ENCODE results near the gene CNTN4. TPM values are rescaled to one million over a fixed set of nuclear protein-coding genes. Genes with fewer than 3 reads are reported as not detected.

Gene CNTN4
- total RNA-seq, 1 donor from 2014 or later, result 48.3 TPM

DNA sequence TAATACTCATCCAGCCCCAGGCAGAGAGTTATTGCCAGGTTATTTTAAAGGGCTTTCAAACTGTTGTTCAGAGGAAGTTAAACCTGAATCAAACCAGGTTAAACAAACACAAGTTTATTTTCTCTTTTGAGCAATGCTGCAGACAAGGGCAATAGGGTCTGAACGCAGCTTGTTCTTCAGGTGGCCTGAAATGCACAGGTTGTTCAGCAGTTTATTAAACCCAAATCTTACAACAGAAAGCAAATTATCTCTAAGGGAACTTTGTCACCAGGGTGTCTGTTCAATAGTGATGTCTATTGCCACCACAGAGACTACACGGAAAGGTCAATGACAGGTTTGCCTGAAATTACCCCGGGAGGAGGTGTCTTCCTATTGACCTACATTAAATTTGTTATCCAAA is 877.5 kb downstream of the CNTN4 start:
- Mint-ChIP-seq H3K27me3 (ENCODE audit: unreplicated experiment) (no peaks in the 10 kb centered on the region), H3K4me3 (ENCODE audit: unreplicated experiment) (no peak overlapping the region), H3K4me1 (ENCODE audit: unreplicated experiment) (no peaks in the 10 kb centered on the region), H3K27ac (ENCODE audit: unreplicated experiment) (no peak overlapping the region), H3K36me3 (ENCODE audit: unreplicated experiment) (no peaks in the 10 kb centered on the region), H3K9me3 (ENCODE audit: unreplicated experiment) (peaks cover 7% of the 10 kb centered on the region)
- TF ChIP-seq, protein P1, sequence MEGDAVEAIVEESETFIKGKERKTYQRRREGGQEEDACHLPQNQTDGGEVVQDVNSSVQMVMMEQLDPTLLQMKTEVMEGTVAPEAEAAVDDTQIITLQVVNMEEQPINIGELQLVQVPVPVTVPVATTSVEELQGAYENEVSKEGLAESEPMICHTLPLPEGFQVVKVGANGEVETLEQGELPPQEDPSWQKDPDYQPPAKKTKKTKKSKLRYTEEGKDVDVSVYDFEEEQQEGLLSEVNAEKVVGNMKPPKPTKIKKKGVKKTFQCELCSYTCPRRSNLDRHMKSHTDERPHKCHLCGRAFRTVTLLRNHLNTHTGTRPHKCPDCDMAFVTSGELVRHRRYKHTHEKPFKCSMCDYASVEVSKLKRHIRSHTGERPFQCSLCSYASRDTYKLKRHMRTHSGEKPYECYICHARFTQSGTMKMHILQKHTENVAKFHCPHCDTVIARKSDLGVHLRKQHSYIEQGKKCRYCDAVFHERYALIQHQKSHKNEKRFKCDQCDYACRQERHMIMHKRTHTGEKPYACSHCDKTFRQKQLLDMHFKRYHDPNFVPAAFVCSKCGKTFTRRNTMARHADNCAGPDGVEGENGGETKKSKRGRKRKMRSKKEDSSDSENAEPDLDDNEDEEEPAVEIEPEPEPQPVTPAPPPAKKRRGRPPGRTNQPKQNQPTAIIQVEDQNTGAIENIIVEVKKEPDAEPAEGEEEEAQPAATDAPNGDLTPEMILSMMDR (IDR thresholded peaks at IDR 0.05), result no peak
- DNase-seq (ENCODE audit: extremely low spot score, unreplicated experiment), result no peak

DNA sequence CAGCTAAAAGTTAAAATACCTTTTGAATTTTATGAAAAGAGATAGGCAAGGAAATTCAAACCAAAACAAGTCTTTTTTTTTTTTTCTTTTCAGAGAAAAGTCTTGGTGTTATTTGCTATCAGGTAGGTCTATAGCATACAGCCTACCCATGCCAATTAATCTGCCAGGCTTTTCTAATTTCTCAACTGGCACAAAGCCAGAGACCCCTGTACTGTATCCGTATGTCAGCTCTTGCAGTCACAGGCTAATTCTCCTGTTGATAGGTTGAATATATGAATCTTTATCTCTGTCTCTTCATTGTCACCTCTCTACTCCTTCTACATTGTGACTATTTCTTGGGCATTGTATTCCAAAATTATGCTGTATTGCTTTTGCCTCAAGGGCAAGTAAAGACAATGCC is 878.1 kb downstream of the CNTN4 start:
- H3K4me3 Mint-ChIP-seq (ENCODE audit: unreplicated experiment), result no peak overlapping the region

DNA sequence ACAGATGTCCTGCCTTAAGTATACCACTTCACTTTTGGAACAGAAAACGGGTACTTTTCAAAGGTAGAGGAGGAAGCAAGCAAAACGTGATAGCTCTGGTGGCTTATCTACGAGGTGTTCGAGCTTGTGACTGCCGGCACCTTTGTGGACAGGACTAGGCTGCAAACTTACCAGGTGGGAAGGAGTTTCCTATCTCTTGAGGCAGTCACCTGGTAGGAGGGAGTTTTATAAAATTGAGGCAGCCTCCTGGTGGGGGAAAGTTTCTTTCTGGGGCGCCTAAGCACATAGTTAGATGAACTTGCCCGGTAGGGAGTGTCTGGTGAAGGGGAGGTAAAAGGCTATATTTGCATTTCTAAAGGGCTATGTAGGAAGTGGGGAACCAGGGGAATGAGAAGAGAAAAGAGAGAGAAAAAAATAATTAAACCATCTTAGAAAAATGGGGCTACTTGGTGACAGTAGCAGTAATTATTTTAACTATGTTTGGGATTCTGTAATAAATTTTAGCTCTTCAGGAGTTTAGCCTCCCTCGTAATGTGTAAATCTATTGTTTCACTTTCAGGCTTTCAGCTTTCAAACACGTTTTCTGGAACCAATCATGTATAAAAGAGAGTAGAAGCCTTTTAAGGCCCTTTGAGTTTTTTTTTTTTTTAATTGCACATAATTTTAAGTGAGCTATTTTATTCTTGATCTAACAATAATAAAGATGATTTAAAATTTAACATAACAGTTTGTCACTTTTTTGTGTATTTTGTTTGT is 880.5 kb downstream of the CNTN4 start:
- Mint-ChIP-seq H3K27ac (ENCODE audit: unreplicated experiment) (no peak overlapping the region), H3K36me3 (ENCODE audit: unreplicated experiment) (no peaks in the 10 kb centered on the region), H3K4me1 (ENCODE audit: unreplicated experiment) (no peaks in the 10 kb centered on the region), H3K27me3 (ENCODE audit: unreplicated experiment) (no peaks in the 10 kb centered on the region), H3K4me3 (ENCODE audit: unreplicated experiment) (no peak overlapping the region), H3K9me3 (ENCODE audit: unreplicated experiment) (peaks cover 7% of the 10 kb centered on the region)
- TF ChIP-seq, protein P1 (IDR thresholded peaks at IDR 0.05), result no peak
- no peak for DNase-seq (ENCODE audit: extremely low spot score, unreplicated experiment)

More for the DNA sequence above, 878.1 kb downstream of the CNTN4 start:
- Mint-ChIP-seq H3K27ac (ENCODE audit: unreplicated experiment) (no peak overlapping the region), H3K9me3 (ENCODE audit: unreplicated experiment) (peaks cover 7% of the 10 kb centered on the region), H3K27me3 (ENCODE audit: unreplicated experiment) (no peaks in the 10 kb centered on the region), H3K4me1 (ENCODE audit: unreplicated experiment) (no peaks in the 10 kb centered on the region), H3K36me3 (ENCODE audit: unreplicated experiment) (no peaks in the 10 kb centered on the region)
- DNase-seq (ENCODE audit: extremely low spot score, unreplicated experiment), result no peak
- TF ChIP-seq, protein P1 (IDR thresholded peaks at IDR 0.05), result no peak

DNA sequence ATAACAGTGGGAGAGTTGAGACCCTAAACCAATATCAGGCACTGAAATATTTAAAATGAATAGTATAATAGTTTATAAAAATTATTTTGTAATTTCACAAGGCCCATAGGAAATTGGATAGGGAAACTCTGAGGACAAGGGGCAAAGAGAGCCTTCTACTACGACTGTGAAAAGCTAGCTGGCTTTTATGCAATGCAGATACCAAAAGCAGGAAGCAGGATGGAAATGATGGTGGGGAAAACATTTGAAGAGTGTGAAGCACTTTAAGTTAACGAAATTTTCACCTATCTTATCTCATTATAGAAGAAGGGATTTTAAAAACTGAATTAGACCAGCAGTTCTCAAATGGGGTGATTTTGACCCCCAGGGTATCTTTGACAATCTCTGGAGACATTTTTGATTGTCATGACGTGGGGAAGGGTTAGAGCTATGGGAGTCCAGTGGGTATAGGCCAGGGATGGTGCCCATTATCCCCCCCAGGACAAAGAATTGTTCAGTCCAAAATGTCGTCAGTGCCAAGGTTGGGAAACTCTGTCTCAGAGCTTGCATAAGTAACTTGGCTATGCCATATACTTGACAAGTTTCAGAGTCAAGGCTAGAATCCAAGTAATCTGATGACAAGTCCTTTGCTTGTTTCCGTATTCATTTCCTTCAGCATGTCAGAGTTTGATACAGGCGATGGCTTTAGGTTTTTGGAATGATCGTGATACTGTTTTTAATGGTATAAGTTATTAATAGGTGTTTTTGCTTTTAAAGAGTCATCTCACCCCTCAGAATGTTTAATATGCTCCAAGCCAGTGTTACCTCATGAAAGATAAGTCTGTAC is 885.6 kb downstream of the CNTN4 start:
- H3K4me1 Mint-ChIP-seq (ENCODE audit: unreplicated experiment), result no peaks in the 10 kb centered on the region
- H3K27me3 Mint-ChIP-seq (ENCODE audit: unreplicated experiment), result no peaks in the 10 kb centered on the region
- H3K36me3 Mint-ChIP-seq (ENCODE audit: unreplicated experiment), result no peaks in the 10 kb centered on the region
- H3K9me3 Mint-ChIP-seq (ENCODE audit: unreplicated experiment), result peaks cover 7% of the 10 kb centered on the region
- TF ChIP-seq, protein P1 (IDR thresholded peaks at IDR 0.05), result no peak
- no peak overlapping the region for H3K4me3 Mint-ChIP-seq (ENCODE audit: unreplicated experiment)
- no peak overlapping the region for H3K27ac Mint-ChIP-seq (ENCODE audit: unreplicated experiment)
- no peak for DNase-seq (ENCODE audit: extremely low spot score, unreplicated experiment)

DNA sequence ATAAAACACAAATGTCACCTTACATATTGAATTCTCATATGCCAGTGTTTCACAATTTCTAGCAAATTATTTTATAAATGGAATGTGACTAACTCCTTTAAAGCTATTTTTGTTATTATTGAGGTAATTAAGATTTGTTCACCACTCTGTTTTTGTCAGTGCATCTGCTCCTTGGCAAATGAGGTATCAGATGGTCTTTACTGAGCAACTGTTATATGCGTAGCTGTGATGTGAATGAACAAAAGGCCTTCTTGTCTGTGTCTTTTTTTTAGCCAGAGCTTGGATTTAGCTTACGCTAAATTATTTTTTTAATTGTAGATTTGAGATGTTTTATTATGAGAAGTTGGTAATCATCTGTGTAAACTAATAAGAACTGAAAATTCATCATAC is 886.2 kb downstream of the CNTN4 start:
- Mint-ChIP-seq H3K27me3 (ENCODE audit: unreplicated experiment) (no peaks in the 10 kb centered on the region), H3K4me1 (ENCODE audit: unreplicated experiment) (no peaks in the 10 kb centered on the region), H3K4me3 (ENCODE audit: unreplicated experiment) (no peak overlapping the region)

More for the DNA sequence above, 886.2 kb downstream of the CNTN4 start:
- Mint-ChIP-seq H3K36me3 (ENCODE audit: unreplicated experiment) (no peaks in the 10 kb centered on the region), H3K27ac (ENCODE audit: unreplicated experiment) (no peak overlapping the region), H3K9me3 (ENCODE audit: unreplicated experiment) (peaks cover 7% of the 10 kb centered on the region)
- no peak for DNase-seq (ENCODE audit: extremely low spot score, unreplicated experiment)
- TF ChIP-seq, protein P1 (IDR thresholded peaks at IDR 0.05), result no peak

Data from osteocyte (in vitro differentiated cells).